A673 (cell line): ENCODE data around the gene ATP8A1. TPM values are rescaled to one million over a fixed set of nuclear protein-coding genes. Genes with fewer than 3 reads are reported as not detected.

Experiments used
- BruUV-seq: library from RNA; stranded (reverse); fragments of 400-500 nt; replicated peaks from 2 replicates; lab custom pipeline; 2021; lab: Mats Ljungman, UMichigan
- CTCF ChIA-PET: fragments of 300-600 bp; sonication (Branson Sonifier 250); formaldehyde crosslinking; loops from one replicate; lab custom pipeline; 2022; ENCODE audit warnings: antibody characterized with exemption; lab: Charles Lee
- POLR2A ChIA-PET: fragments of 300-600 bp; sonication (Branson Sonifier 250); formaldehyde crosslinking; loops from one replicate; lab custom pipeline; 2022; ENCODE audit warnings: antibody characterized with exemption; ENCODE audit not compliant: low non-redundant PET; lab: Charles Lee
- DNase-seq: peaks from one replicate; pipeline ENCODE4 v3.0.0-alpha.2; 2015; ENCODE audit warnings: low spot score
- H3K27ac ChIP-seq: fragments of 200-600 bp; sonication (generic); 2 replicates; pipeline ENCODE4 v1.5.1; 2016; ENCODE audit warnings: mixed run types, low read depth, mild to moderate bottlenecking, mixed read lengths, antibody characterized with exemption, low read length; ENCODE audit not compliant: poor library complexity, severe bottlenecking
- H3K27me3 ChIP-seq: fragments of 200-600 bp; sonication (generic); replicated peaks from 2 replicates; pipeline ENCODE4 v1.6.1; 2017; ENCODE audit warnings: mixed run types, low read depth, mild to moderate bottlenecking, mixed read lengths, antibody characterized with exemption, low read length; ENCODE audit not compliant: insufficient read depth, poor library complexity
- H3K36me3 ChIP-seq: fragments of 200-600 bp; sonication (generic); 2 replicates; pipeline ENCODE4 v1.6.1; 2016; ENCODE audit warnings: mixed run types, mild to moderate bottlenecking, mixed read lengths, antibody characterized with exemption, low read length; ENCODE audit not compliant: insufficient read depth, poor library complexity, severe bottlenecking
- H3K4me1 ChIP-seq: fragments of 200-600 bp; sonication (generic); 2 replicates; pipeline ENCODE4 v1.6.1; 2017; ENCODE audit warnings: mixed run types, mild to moderate bottlenecking, mixed read lengths, antibody characterized with exemption, low read length; ENCODE audit not compliant: insufficient read depth, poor library complexity, severe bottlenecking
- H3K4me3 ChIP-seq: fragments of 200-600 bp; sonication (generic); 2 replicates; pipeline ENCODE4 v1.5.1; 2016; ENCODE audit warnings: low read depth, mixed run types, mild to moderate bottlenecking, mixed read lengths, low read length; ENCODE audit not compliant: poor library complexity, severe bottlenecking
- H3K9me3 ChIP-seq: fragments of 200-600 bp; sonication (generic); 2 replicates; pipeline ENCODE4 v1.6.1; 2016; ENCODE audit warnings: mixed run types, low read depth, mild to moderate bottlenecking, mixed read lengths, antibody characterized with exemption, low read length; ENCODE audit not compliant: poor library complexity, severe bottlenecking
- CTCF ChIP-seq: fragments of 300-800, 200-600 bp; sonication (generic); conservative IDR thresholded peaks from 2 replicates; pipeline ENCODE4 v1.5.1; 2017; ENCODE audit warnings: low read depth, mild to moderate bottlenecking, antibody characterized with exemption, low read length, moderate library complexity, mixed read lengths
- EZH2 ChIP-seq: fragments of 200-600 bp; sonication (generic); IDR thresholded peaks from 2 replicates; pipeline ENCODE4 v1.6.1; 2017; ENCODE audit warnings: borderline replicate concordance, low read depth, mild to moderate bottlenecking, mixed read lengths, antibody characterized with exemption, low read length; ENCODE audit not compliant: poor library complexity, severe bottlenecking
- intact Hi-C: fragments of 100-400 bp; cut with micrococcal nuclease; formaldehyde crosslinking; loops from one replicate; pipeline ENCODE4 v1.10.0; 2022; ENCODE audit not compliant: unreplicated experiment
- total RNA-seq: library from RNA; stranded (reverse); gene quantifications from 2 replicates; pipeline ENCODE4 v1.2.3, GENCODE V29; 2021

Gene ATP8A1
- total RNA-seq, 1 experiment from 2014 or later: 0.28 TPM

- peaks cover 7% of the 10 kb centered on the region for H3K4me1 ChIP-seq
- TF ChIP-seq CTCF (no peak), EZH2 (no peak)
- no peak overlapping the region for H3K4me3 ChIP-seq
- ChIA-PET POLR2A (no interaction called here), CTCF (no interaction called here)
- intact Hi-C loops: no loop called here
- BruUV-seq: no TSS peak
- H3K27me3 ChIP-seq: peaks cover 13% of the 10 kb centered on the region
- H3K36me3 ChIP-seq: no peaks in the 10 kb centered on the region
- H3K27ac ChIP-seq: no peak overlapping the region
- no peaks in the 10 kb centered on the region for H3K9me3 ChIP-seq
- no peak for DNase-seq
These were observed 265.6 kb downstream of the ATP8A1 start for GRCh38 chr4:42391355-42391664.

GRCh38 chr4:42390622-42391354 is 266.1 kb downstream of the ATP8A1 start:
- no peak overlapping the region for H3K27ac ChIP-seq
- POLR2A ChIA-PET: no interaction called here

GRCh38 chr4:42385516-42385915 is 271.4 kb downstream of the ATP8A1 start:
- Histone ChIP-seq H3K27me3 (no peaks in the 10 kb centered on the region), H3K27ac (no peak overlapping the region), H3K36me3 (no peaks in the 10 kb centered on the region), H3K4me1 (no peaks in the 10 kb centered on the region), H3K9me3 (no peaks in the 10 kb centered on the region), H3K4me3 (no peak overlapping the region)
- intact Hi-C loops: no loop called here
- no peak for TF ChIP-seq EZH2
- no peak for TF ChIP-seq CTCF
- ChIA-PET POLR2A (no interaction called here), CTCF (no interaction called here)
- no peak for DNase-seq
- no TSS peak for BruUV-seq

More at GRCh38 chr4:42390622-42391354, 266.1 kb downstream of the ATP8A1 start:
- TF ChIP-seq CTCF (no peak), EZH2 (no peak)
- H3K9me3 ChIP-seq: no peaks in the 10 kb centered on the region
- H3K27me3 ChIP-seq: peaks cover 7% of the 10 kb centered on the region
- peaks cover 7% of the 10 kb centered on the region for H3K4me1 ChIP-seq
- CTCF ChIA-PET: no interaction called here
- intact Hi-C loops: no loop called here
- peak; percentile 26 for DNase-seq
- no peaks in the 10 kb centered on the region for H3K36me3 ChIP-seq
- no TSS peak for BruUV-seq
- H3K4me3 ChIP-seq: no peak overlapping the region
